Stimulated activated memory B cell treated with anti-CD40 and anti-IgM and Interleukin-4, amounts not matched to agents 10 μg/mL and 1 μg/mL and 100 μg/mL, for 72 hours (primary cell): ENCODE data around the gene NCKAP5.

Experiments
- ATAC-seq: fragments of 150-1000 bp; cut with Tn5 transposase; 2 replicates; pipeline ENCODE4 v1.10.0; 2021
- H3K27ac Mint-ChIP-seq: one replicate; pipeline ENCODE4 v1.8.0; 2022; ENCODE audit warnings: mild to moderate bottlenecking, mixed read lengths
- H3K27me3 Mint-ChIP-seq: one replicate; pipeline ENCODE4 v1.8.0; 2022; ENCODE audit warnings: mixed read lengths
- H3K36me3 Mint-ChIP-seq: one replicate; pipeline ENCODE4 v1.8.0; 2022; ENCODE audit warnings: mixed read lengths
- H3K4me1 Mint-ChIP-seq: one replicate; pipeline ENCODE4 v1.8.0; 2022; ENCODE audit warnings: mixed read lengths
- H3K4me3 Mint-ChIP-seq: one replicate; pipeline ENCODE4 v1.8.0; 2022; ENCODE audit warnings: mild to moderate bottlenecking, moderate library complexity, mixed read lengths
- H3K9me3 Mint-ChIP-seq: one replicate; pipeline ENCODE4 v1.8.0; 2022; ENCODE audit warnings: mixed read lengths

The NCKAP5 gene

GRCh38 chr2:133500917-133501316 lies 67.3 kb downstream of the NCKAP5 start:
- no peak for ATAC-seq
- Mint-ChIP-seq H3K4me1 (no peaks in the 10 kb centered on the region), H3K27ac (no peak overlapping the region), H3K36me3 (no peaks in the 10 kb centered on the region), H3K4me3 (no peak overlapping the region), H3K9me3 (peaks cover 3% of the 10 kb centered on the region), H3K27me3 (peaks cover 11% of the 10 kb centered on the region)

- no peaks in the 10 kb centered on the region for H3K4me1 Mint-ChIP-seq
- peaks cover 11% of the 10 kb centered on the region for H3K27me3 Mint-ChIP-seq
- peaks cover 3% of the 10 kb centered on the region for H3K9me3 Mint-ChIP-seq
- no peak overlapping the region for H3K27ac Mint-ChIP-seq
- ATAC-seq, result no peak
- H3K36me3 Mint-ChIP-seq, result no peaks in the 10 kb centered on the region
- H3K4me3 Mint-ChIP-seq, result no peak overlapping the region
Observed at GRCh38 chr2:133498662-133499585, 69.3 kb downstream of the NCKAP5 start.

- peaks cover 11% of the 10 kb centered on the region for H3K27me3 Mint-ChIP-seq
- H3K27ac Mint-ChIP-seq, result no peak overlapping the region
- H3K4me1 Mint-ChIP-seq, result no peaks in the 10 kb centered on the region
- peaks cover 3% of the 10 kb centered on the region for H3K9me3 Mint-ChIP-seq
- no peaks in the 10 kb centered on the region for H3K36me3 Mint-ChIP-seq
- ATAC-seq, result no peak
- H3K4me3 Mint-ChIP-seq, result no peak overlapping the region
Observed at GRCh38 chr2:133497951-133498565, 70.2 kb downstream of the NCKAP5 start.

GRCh38 chr2:133497270-133497893 lies 70.9 kb downstream of the NCKAP5 start:
- ATAC-seq, result no peak
- Mint-ChIP-seq H3K4me3 (no peak overlapping the region), H3K9me3 (peaks cover 3% of the 10 kb centered on the region), H3K36me3 (no peaks in the 10 kb centered on the region), H3K4me1 (no peaks in the 10 kb centered on the region), H3K27ac (no peak overlapping the region), H3K27me3 (peaks cover 11% of the 10 kb centered on the region)

- Mint-ChIP-seq H3K4me1 (no peaks in the 10 kb centered on the region), H3K27ac (no peak overlapping the region), H3K27me3 (peaks cover 11% of the 10 kb centered on the region), H3K4me3 (no peak overlapping the region), H3K9me3 (peaks cover 3% of the 10 kb centered on the region), H3K36me3 (no peaks in the 10 kb centered on the region)
- ATAC-seq, result no peak
Observed at GRCh38 chr2:133496501-133497269, 71.6 kb downstream of the NCKAP5 start.

- H3K4me3 Mint-ChIP-seq, result no peak overlapping the region
- no peak overlapping the region for H3K27ac Mint-ChIP-seq
- peaks cover 11% of the 10 kb centered on the region for H3K27me3 Mint-ChIP-seq
- ATAC-seq, result no peak
- peaks cover 3% of the 10 kb centered on the region for H3K9me3 Mint-ChIP-seq
- no peaks in the 10 kb centered on the region for H3K36me3 Mint-ChIP-seq
- H3K4me1 Mint-ChIP-seq, result no peaks in the 10 kb centered on the region
Observed at GRCh38 chr2:133495226-133495625, 73.0 kb downstream of the NCKAP5 start.

- Mint-ChIP-seq H3K27ac (no peak overlapping the region), H3K9me3 (no peaks in the 10 kb centered on the region), H3K36me3 (no peaks in the 10 kb centered on the region), H3K4me3 (no peak overlapping the region), H3K27me3 (peaks cover 3% of the 10 kb centered on the region), H3K4me1 (no peaks in the 10 kb centered on the region)
- ATAC-seq, result no peak
Observed at GRCh38 chr2:133492719-133493380, 75.4 kb downstream of the NCKAP5 start.

GRCh38 chr2:133490411-133490980 lies 77.8 kb downstream of the NCKAP5 start:
- no peak for ATAC-seq
- H3K4me3 Mint-ChIP-seq, result no peak overlapping the region
- H3K4me1 Mint-ChIP-seq, result no peaks in the 10 kb centered on the region
- peaks cover 9% of the 10 kb centered on the region for H3K27me3 Mint-ChIP-seq
- H3K9me3 Mint-ChIP-seq, result peaks cover 3% of the 10 kb centered on the region
- H3K27ac Mint-ChIP-seq, result no peak overlapping the region
- H3K36me3 Mint-ChIP-seq, result no peaks in the 10 kb centered on the region

- no peak for ATAC-seq
- Mint-ChIP-seq H3K27me3 (peaks cover 9% of the 10 kb centered on the region), H3K27ac (no peak overlapping the region), H3K4me1 (no peaks in the 10 kb centered on the region), H3K36me3 (no peaks in the 10 kb centered on the region), H3K9me3 (peaks cover 3% of the 10 kb centered on the region), H3K4me3 (no peak overlapping the region)
Observed at GRCh38 chr2:133489641-133490410, 78.4 kb downstream of the NCKAP5 start.

- H3K27me3 Mint-ChIP-seq, result peaks cover 9% of the 10 kb centered on the region
- no peaks in the 10 kb centered on the region for H3K4me1 Mint-ChIP-seq
- peaks cover 3% of the 10 kb centered on the region for H3K9me3 Mint-ChIP-seq
- no peak overlapping the region for H3K27ac Mint-ChIP-seq
- ATAC-seq, result no peak
- no peaks in the 10 kb centered on the region for H3K36me3 Mint-ChIP-seq
- H3K4me3 Mint-ChIP-seq, result no peak overlapping the region
Observed at GRCh38 chr2:133489146-133489545, 79.1 kb downstream of the NCKAP5 start.

- peaks cover 22% of the 10 kb centered on the region for H3K27me3 Mint-ChIP-seq
- ATAC-seq, result no peak
- H3K9me3 Mint-ChIP-seq, result peaks cover 3% of the 10 kb centered on the region
- H3K36me3 Mint-ChIP-seq, result no peaks in the 10 kb centered on the region
- no peaks in the 10 kb centered on the region for H3K4me1 Mint-ChIP-seq
- no peak overlapping the region for H3K4me3 Mint-ChIP-seq
- no peak overlapping the region for H3K27ac Mint-ChIP-seq
Observed at GRCh38 chr2:133486771-133487191, 81.5 kb downstream of the NCKAP5 start.

GRCh38 chr2:133485868-133486267 lies 82.4 kb downstream of the NCKAP5 start:
- ATAC-seq, result no peak
- no peak overlapping the region for H3K4me3 Mint-ChIP-seq
- H3K9me3 Mint-ChIP-seq, result peaks cover 3% of the 10 kb centered on the region
- H3K36me3 Mint-ChIP-seq, result no peaks in the 10 kb centered on the region
- H3K27ac Mint-ChIP-seq, result no peak overlapping the region
- no peaks in the 10 kb centered on the region for H3K4me1 Mint-ChIP-seq
- H3K27me3 Mint-ChIP-seq, result peaks cover 22% of the 10 kb centered on the region

GRCh38 chr2:133484784-133485183 lies 83.5 kb downstream of the NCKAP5 start:
- H3K4me1 Mint-ChIP-seq, result no peaks in the 10 kb centered on the region
- no peak overlapping the region for H3K27ac Mint-ChIP-seq
- no peak for ATAC-seq
- H3K4me3 Mint-ChIP-seq, result no peak overlapping the region
- peaks cover 22% of the 10 kb centered on the region for H3K27me3 Mint-ChIP-seq
- peaks cover 3% of the 10 kb centered on the region for H3K9me3 Mint-ChIP-seq
- H3K36me3 Mint-ChIP-seq, result no peaks in the 10 kb centered on the region

GRCh38 chr2:133484106-133484505 lies 84.2 kb downstream of the NCKAP5 start:
- H3K9me3 Mint-ChIP-seq, result peaks cover 3% of the 10 kb centered on the region
- H3K27ac Mint-ChIP-seq, result no peak overlapping the region
- H3K36me3 Mint-ChIP-seq, result no peaks in the 10 kb centered on the region
- H3K27me3 Mint-ChIP-seq, result peaks cover 22% of the 10 kb centered on the region
- no peak for ATAC-seq
- H3K4me3 Mint-ChIP-seq, result no peak overlapping the region
- no peaks in the 10 kb centered on the region for H3K4me1 Mint-ChIP-seq
